GM18951 (cell line): ENCODE data around the gene AGAP2.

Experiments
- POLR2A ChIP-seq: IDR thresholded peaks from 4 replicates; pipeline ENCODE4 v1.6.1; 2011; ENCODE audit warnings: mild to moderate bottlenecking; ENCODE audit not compliant: insufficient read length, insufficient read depth; ENCODE audit errors: extremely low read depth
- in situ Hi-C: fragments of 300-500 bp; cut with MboI; formaldehyde crosslinking; loops from one replicate; pipeline ENCODE4 v1.12.0; 2022; ENCODE audit warnings: low sequenced_read_pairs, mixed read lengths, inconsistent platforms; ENCODE audit not compliant: unreplicated experiment

Gene AGAP2

GRCh38 chr12:57763881-57764661 is 25.5 kb upstream of the AGAP2 start:
- in situ Hi-C loops: no loop called here
- no peak for TF ChIP-seq POLR2A

- in situ Hi-C loops: no loop called here
Measured at GRCh38 chr12:57762463-57762862, 23.9 kb upstream of the AGAP2 start.

GRCh38 chr12:57761391-57761998 is 23.0 kb upstream of the AGAP2 start:
- TF ChIP-seq POLR2A: no peak
- in situ Hi-C loops: no loop called here

More at GRCh38 chr12:57762463-57762862, 23.9 kb upstream of the AGAP2 start:
- no peak for TF ChIP-seq POLR2A

GRCh38 chr12:57760347-57760982 is 21.9 kb upstream of the AGAP2 start:
- TF ChIP-seq POLR2A: no peak
- in situ Hi-C loops: no loop called here

DNA sequence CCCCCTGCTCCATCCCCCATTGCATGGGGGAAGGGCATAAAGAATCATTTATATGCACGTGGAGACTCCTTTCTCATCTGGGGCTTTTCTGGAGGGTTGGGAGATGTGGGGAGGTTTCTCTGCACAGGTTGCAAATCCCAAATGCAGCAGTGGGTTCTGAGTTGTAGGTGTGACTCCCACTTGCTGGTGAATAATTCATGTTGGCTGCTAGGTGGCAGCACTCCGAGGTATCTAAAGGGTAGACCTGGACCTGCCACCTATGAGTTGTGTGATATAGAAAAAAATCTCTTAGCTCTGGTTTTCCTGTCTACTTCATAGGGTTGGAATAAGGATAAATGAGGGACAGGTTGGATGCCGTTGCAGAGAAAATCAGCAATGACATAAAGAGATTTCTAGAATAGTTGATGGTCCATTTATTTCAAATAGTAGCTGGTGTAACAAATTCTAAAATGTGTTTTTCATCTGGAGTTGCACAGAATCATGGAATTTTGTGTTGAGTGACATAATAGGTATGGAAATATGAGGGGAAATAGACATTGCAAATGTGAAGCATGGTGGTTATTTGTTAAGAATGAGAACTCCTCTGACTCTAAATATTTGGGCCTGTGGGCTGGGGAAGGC is 20.9 kb upstream of the AGAP2 start:
- TF ChIP-seq POLR2A: no peak
- in situ Hi-C loops: no loop called here

- TF ChIP-seq POLR2A: no peak
- in situ Hi-C loops: no loop called here
Measured at GRCh38 chr12:57758552-57759359, 20.2 kb upstream of the AGAP2 start.

DNA sequence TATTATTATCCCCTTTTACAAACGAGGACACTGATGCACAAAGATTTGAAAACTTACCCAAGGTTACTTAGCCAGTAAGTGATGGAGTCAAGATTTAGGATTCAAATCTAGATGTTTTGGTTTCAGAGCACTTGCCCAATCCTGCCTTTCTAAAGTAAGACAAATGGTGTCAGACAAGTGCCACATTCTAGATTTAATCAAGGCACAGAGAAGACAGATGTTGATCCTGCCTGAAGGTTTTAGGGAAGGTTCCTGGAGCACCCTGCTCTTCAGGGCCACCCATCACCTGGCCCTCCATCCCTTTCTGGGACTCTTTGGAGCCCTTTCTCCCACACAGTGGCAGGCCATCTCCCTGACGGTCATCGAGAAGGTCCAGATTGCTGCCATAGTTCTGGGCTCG is 19.2 kb upstream of the AGAP2 start:
- in situ Hi-C loops: no loop called here
- TF ChIP-seq POLR2A: no peak

DNA sequence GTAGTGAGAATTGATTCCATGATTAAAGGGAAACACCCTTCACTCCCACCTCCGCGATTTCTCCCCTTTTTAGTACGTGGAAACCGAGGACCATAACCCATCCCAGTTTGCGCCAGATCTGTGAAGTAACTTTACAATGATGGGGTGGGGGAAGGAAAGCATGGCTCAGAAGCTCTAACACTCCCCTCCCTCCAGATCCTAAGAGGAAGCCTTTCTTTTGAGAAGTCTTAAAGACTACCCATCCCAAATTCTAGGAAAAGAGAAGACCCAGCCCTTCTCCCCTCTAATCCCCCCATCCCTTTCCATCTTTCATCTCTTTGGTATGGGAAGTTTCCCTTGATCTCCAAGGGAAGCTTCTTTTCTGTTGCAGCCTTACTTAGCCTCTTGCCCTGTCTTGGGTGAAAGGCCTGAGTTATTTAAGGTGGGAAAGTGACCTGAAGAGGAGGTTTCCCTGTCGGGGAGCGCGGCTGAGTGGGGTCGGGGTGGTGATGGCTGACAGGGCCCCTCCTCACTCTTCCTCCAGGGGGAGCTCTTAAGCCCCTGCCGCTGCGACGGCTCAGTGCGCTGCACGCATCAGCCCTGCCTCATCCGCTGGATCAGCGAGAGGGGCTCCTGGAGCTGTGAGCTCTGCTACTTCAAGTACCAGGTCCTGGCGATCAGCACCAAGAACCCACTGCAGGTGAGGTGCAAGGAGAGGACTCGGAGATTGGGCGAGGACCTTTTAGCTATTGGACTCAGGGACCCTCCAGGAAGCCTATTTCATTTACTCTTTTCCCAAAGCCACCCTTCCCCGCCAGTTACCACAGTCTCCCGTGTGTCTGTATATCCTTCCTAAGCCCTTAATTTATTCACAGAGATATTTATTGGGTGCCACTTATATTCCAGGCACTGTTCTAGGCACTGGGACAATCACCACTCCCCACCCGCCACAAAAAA is 18.1 kb upstream of the AGAP2 start:
- in situ Hi-C loops: no loop called here
- no peak for TF ChIP-seq POLR2A

DNA sequence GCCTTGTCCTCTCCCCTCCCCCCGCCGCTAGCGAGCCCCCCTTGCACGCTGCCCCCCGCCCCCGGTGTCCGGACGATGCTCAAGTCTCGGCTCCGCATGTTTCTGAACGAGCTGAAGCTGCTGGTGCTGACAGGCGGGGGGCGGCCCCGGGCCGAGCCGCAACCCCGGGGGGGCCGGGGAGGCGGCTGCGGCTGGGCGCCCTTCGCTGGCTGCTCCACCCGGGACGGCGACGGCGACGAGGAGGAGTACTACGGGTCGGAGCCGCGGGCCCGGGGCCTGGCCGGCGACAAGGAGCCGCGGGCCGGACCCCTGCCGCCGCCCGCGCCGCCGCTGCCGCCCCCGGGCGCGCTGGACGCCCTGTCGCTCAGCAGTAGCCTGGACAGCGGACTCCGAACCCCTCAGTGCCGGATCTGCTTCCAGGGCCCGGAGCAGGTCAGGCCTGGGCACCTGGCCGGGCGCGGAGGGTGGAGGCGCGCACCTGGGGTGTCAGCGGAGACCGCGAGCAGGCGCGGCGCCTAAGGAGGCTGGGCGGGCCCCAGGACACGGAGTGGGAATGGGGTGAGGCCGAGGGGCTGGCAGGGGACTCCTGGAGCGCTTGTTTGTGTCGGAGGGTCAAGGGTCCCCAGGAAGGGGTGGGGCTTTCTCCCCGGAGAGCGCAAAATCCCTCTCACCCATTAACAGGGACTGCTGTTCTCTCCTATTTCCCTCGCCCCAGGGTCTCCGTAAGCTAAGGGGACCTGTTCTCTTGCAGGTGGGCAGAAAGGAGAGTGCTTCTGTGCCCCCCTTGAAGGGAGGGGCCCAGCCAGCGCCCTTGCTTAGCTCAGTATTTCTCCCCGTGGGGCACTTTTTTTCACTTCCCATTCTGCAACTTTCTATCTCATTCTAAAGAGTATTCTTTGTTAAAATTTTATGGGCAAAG is 17.2 kb upstream of the AGAP2 start:
- TF ChIP-seq POLR2A: no peak
- in situ Hi-C loops: no loop called here

GRCh38 chr12:57755194-57755453 is 16.6 kb upstream of the AGAP2 start:
- in situ Hi-C loops: no loop called here
- no peak for TF ChIP-seq POLR2A

DNA sequence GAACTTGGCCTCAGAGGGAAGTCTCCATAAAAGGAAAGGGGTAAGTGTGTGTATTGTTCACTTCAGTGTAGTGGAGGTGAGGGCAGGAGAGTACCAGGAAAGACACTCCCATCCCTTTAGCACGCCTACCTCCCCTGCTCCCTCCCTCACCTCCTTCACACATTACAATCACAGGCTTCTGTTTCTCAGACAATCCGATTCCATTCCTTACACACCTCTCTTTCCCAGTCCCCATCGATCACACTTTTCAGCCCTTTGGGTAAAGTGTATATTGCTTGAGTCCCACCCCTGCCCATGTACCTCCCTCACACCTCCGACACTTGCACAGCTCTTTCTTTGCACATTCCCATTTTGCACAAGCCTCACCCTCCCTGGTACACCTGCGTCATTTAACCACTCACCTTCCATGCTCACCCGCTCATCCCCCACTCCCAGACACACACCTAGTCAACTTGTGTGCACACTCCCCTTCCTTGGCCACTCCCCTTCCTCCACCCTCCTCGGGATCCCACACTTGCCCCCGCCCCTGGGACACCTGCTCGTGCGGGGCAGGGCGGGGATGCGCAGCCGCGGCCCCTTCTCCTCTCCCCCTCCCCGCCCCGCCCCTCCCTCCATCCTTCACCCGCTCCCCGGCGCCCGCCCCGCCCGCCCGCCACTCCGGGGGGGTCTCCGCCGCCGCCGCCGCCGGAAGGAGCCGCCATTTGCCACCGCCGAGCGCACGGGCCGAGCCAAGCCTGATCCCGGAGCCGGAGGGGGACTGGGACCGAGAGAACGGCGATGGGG is 16.1 kb upstream of the AGAP2 start, which contains the start of gene MARCHF9:
MARCHF9 (plus strand) TSS at position 693 of the 783 bp plus-strand sequence. CDS start 426 bp downstream, outside the sequence.
- TF ChIP-seq POLR2A: no peak
- in situ Hi-C loops: no loop called here
